ENCODE measurements around the gene ADD1. TPM values are rescaled to one million over a fixed set of nuclear protein-coding genes. Genes with fewer than 3 reads are reported as not detected.

ADD1 gene
- total and polyA plus RNA-seq, 4 donors: 62.2 to 142 (median 83.4) TPM

DNA sequence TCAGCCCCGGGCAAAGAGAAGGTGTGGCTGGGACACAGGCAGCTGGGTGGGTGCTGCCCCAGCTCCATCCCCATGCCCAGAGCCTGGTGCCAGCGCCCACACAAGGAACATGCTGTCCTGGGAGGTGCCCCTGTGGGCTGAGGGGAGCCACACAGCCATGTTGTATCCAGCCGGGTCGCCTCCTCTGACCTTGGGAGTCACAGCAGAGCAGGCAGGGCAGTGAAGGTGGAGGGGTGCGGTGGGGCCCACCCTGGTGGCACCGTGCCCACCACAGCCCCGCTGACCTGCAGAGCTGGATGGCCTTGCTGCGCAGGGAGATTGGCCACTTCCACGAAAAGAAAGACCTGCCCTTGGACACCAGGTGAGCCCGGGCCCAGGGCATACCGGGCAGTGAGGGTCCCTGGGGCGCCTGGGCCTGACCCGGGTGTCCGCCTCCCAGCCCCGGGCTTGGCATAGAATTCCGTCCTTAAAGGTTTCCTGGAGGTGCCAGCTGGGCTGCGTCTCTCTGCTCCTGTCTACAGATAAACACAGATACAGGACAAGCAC lies 18.7 kb upstream of the ADD1 start:
- TF ChIP-seq JUND (IDR thresholded peaks at IDR 0.05): no peak
- no peak for TF ChIP-seq FOXA1 (IDR thresholded peaks at IDR 0.05)
- TF ChIP-seq, protein P1, sequence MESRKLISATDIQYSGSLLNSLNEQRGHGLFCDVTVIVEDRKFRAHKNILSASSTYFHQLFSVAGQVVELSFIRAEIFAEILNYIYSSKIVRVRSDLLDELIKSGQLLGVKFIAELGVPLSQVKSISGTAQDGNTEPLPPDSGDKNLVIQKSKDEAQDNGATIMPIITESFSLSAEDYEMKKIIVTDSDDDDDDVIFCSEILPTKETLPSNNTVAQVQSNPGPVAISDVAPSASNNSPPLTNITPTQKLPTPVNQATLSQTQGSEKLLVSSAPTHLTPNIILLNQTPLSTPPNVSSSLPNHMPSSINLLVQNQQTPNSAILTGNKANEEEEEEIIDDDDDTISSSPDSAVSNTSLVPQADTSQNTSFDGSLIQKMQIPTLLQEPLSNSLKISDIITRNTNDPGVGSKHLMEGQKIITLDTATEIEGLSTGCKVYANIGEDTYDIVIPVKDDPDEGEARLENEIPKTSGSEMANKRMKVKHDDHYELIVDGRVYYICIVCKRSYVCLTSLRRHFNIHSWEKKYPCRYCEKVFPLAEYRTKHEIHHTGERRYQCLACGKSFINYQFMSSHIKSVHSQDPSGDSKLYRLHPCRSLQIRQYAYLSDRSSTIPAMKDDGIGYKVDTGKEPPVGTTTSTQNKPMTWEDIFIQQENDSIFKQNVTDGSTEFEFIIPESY (IDR thresholded peaks at IDR 0.05): no peak
- TF ChIP-seq RAD21 (IDR thresholded peaks at IDR 0.05): no peak
- TF ChIP-seq TAF1 (conservative IDR thresholded peaks at IDR 0.05): no peak
- TF ChIP-seq HNF4A (conservative IDR thresholded peaks at IDR 0.05): no peak
- TF ChIP-seq, protein P2, sequence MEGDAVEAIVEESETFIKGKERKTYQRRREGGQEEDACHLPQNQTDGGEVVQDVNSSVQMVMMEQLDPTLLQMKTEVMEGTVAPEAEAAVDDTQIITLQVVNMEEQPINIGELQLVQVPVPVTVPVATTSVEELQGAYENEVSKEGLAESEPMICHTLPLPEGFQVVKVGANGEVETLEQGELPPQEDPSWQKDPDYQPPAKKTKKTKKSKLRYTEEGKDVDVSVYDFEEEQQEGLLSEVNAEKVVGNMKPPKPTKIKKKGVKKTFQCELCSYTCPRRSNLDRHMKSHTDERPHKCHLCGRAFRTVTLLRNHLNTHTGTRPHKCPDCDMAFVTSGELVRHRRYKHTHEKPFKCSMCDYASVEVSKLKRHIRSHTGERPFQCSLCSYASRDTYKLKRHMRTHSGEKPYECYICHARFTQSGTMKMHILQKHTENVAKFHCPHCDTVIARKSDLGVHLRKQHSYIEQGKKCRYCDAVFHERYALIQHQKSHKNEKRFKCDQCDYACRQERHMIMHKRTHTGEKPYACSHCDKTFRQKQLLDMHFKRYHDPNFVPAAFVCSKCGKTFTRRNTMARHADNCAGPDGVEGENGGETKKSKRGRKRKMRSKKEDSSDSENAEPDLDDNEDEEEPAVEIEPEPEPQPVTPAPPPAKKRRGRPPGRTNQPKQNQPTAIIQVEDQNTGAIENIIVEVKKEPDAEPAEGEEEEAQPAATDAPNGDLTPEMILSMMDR (IDR thresholded peaks at IDR 0.05; ENCODE audit: low read depth, low read length, missing input control): no peak
- TF ChIP-seq, protein P3, sequence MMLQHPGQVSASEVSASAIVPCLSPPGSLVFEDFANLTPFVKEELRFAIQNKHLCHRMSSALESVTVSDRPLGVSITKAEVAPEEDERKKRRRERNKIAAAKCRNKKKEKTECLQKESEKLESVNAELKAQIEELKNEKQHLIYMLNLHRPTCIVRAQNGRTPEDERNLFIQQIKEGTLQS (IDR thresholded peaks at IDR 0.05): no peak
- no peak for TF ChIP-seq YY1 (IDR thresholded peaks at IDR 0.05)
- no peak for TF ChIP-seq SP1 (IDR thresholded peaks at IDR 0.05)
- no peak for TF ChIP-seq GABPA (IDR thresholded peaks at IDR 0.05 in 1 of 2, conservative IDR thresholded peaks at IDR 0.05 in 1 of 2)
- TF ChIP-seq NR2F2 (IDR thresholded peaks at IDR 0.05): no peak
- TF ChIP-seq, protein P4, sequence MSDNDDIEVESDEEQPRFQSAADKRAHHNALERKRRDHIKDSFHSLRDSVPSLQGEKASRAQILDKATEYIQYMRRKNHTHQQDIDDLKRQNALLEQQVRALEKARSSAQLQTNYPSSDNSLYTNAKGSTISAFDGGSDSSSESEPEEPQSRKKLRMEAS (IDR thresholded peaks at IDR 0.05): no peak
- TF ChIP-seq, protein P5, sequence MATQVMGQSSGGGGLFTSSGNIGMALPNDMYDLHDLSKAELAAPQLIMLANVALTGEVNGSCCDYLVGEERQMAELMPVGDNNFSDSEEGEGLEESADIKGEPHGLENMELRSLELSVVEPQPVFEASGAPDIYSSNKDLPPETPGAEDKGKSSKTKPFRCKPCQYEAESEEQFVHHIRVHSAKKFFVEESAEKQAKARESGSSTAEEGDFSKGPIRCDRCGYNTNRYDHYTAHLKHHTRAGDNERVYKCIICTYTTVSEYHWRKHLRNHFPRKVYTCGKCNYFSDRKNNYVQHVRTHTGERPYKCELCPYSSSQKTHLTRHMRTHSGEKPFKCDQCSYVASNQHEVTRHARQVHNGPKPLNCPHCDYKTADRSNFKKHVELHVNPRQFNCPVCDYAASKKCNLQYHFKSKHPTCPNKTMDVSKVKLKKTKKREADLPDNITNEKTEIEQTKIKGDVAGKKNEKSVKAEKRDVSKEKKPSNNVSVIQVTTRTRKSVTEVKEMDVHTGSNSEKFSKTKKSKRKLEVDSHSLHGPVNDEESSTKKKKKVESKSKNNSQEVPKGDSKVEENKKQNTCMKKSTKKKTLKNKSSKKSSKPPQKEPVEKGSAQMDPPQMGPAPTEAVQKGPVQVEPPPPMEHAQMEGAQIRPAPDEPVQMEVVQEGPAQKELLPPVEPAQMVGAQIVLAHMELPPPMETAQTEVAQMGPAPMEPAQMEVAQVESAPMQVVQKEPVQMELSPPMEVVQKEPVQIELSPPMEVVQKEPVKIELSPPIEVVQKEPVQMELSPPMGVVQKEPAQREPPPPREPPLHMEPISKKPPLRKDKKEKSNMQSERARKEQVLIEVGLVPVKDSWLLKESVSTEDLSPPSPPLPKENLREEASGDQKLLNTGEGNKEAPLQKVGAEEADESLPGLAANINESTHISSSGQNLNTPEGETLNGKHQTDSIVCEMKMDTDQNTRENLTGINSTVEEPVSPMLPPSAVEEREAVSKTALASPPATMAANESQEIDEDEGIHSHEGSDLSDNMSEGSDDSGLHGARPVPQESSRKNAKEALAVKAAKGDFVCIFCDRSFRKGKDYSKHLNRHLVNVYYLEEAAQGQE (IDR thresholded peaks at IDR 0.05): no peak
- no peak for TF ChIP-seq FOXA2 (IDR thresholded peaks at IDR 0.05)
- Histone ChIP-seq H3K36me3 (ENCODE audit: control insufficient read depth in 4 of 4, insufficient read depth in 3 of 4, low read depth in 1 of 4, low read length in 3 of 4) (peaks cover 16 to 73% (median 30%) of the 10 kb centered on the region in 4 donors), H3K4me1 (ENCODE audit: control insufficient read depth in 4 of 4, insufficient read depth in 4 of 4, low read length in 3 of 4) (peaks cover 1 to 14% (median 12%) of the 10 kb centered on the region in 4 donors), H3K9ac (ENCODE audit: low read depth in 1 of 2, low read length in 2 of 2) (no peak overlapping the region), H3K27me3 (ENCODE audit: control insufficient read depth in 4 of 4, insufficient read depth in 4 of 4, low read length in 3 of 4) (no peaks in the 10 kb centered on the region), H3K9me3 (ENCODE audit: control insufficient read depth in 4 of 4, low read length in 3 of 4) (no peaks in the 10 kb centered on the region), H3K4me3 (ENCODE audit: low read depth in 1 of 3, low read length in 3 of 3) (no peak overlapping the region), H3K27ac (ENCODE audit: low read depth in 1 of 2, low read length in 2 of 2) (no peak overlapping the region)
- no peak for DNase-seq (ENCODE audit: low spot score)
- WGBS: 92% methylated on average over 17 of the region's 17 CpGs

DNA sequence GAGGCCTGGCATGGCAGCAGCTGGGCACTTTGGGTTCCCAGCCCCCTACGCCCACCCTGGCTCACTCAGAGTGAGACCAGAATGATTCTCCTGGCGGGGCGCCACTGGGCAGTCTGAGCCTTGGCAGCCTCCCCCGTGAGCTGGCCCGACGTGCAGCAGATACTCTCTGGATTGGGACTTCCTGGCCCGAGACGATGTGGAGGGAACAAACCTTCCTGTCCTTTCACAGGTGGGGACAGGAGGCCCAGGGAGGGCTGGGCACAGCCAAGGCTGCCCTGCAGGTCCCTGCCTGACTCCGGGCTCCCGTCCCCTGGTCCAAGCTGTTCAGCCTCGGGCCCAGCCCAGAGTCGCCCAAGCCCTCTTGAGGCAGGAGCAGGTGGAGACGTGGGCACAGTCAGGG lies 17.9 kb upstream of the ADD1 start:
- H3K9me3 ChIP-seq (ENCODE audit: control insufficient read depth in 4 of 4, low read length in 3 of 4): no peaks in the 10 kb centered on the region
- H3K4me1 ChIP-seq (ENCODE audit: control insufficient read depth in 4 of 4, insufficient read depth in 4 of 4, low read length in 3 of 4): peaks cover 1 to 14% (median 12%) of the 10 kb centered on the region in 4 donors
- no peak for DNase-seq (ENCODE audit: low spot score)
- 74% methylated on average over 13 of the region's 13 CpGs for WGBS
- H3K36me3 ChIP-seq (ENCODE audit: control insufficient read depth in 4 of 4, insufficient read depth in 3 of 4, low read depth in 1 of 4, low read length in 3 of 4): peaks cover 19 to 71% (median 35%) of the 10 kb centered on the region in 4 donors
- H3K27ac ChIP-seq (ENCODE audit: low read depth in 1 of 2, low read length in 2 of 2): no peak overlapping the region
- TF ChIP-seq HNF4A (conservative IDR thresholded peaks at IDR 0.05): no peak
- TF ChIP-seq, protein P2 (IDR thresholded peaks at IDR 0.05; ENCODE audit: low read depth, low read length, missing input control): no peak
- TF ChIP-seq, protein P1 (IDR thresholded peaks at IDR 0.05): no peak
- TF ChIP-seq, protein P3 (IDR thresholded peaks at IDR 0.05): no peak
- TF ChIP-seq EGR1 (IDR thresholded peaks at IDR 0.05; ENCODE audit: low read depth in 2 of 2): no peak
- no peak for TF ChIP-seq SP1 (IDR thresholded peaks at IDR 0.05)
- TF ChIP-seq NR2F2 (IDR thresholded peaks at IDR 0.05): no peak
- no peak for TF ChIP-seq RXRA (IDR thresholded peaks at IDR 0.05)
- TF ChIP-seq JUND (IDR thresholded peaks at IDR 0.05): no peak
- TF ChIP-seq RAD21 (IDR thresholded peaks at IDR 0.05): no peak
- H3K4me3 ChIP-seq (ENCODE audit: low read depth in 1 of 3, low read length in 3 of 3): no peak overlapping the region
- H3K9ac ChIP-seq (ENCODE audit: low read depth in 1 of 2, low read length in 2 of 2): no peak overlapping the region
- H3K27me3 ChIP-seq (ENCODE audit: control insufficient read depth in 4 of 4, insufficient read depth in 4 of 4, low read length in 3 of 4): no peaks in the 10 kb centered on the region
